ENCODE results near the gene TRIM24.

Gene TRIM24

GRCh38 chr7:138584283-138584682 lies 124.2 kb downstream of the TRIM24 start:
- DNase-seq = no peak

DNA sequence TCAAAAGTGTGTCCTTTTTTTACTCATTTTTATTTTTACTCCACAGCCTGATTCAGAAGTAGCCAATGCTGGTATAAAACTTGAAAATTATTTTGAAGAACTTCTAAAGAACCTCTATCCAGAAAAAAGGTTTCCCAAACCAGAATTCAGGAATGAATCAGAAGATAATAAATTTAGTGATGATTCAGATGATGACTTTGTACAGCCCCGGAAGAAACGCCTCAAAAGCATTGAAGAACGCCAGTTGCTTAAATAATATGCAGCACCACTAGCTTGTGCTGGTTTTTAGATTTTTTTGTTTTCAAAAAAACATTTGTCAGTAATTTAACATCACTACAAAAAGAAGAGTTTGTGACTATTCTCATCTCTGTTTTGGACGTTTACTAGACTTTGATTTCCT lies 124.6 kb downstream of the TRIM24 start:
- DNase-seq = no peak

- no peak for DNase-seq
Measured at GRCh38 chr7:138585283-138585993, 125.4 kb downstream of the TRIM24 start.

GRCh38 chr7:138587485-138587884 lies 127.4 kb downstream of the TRIM24 start:
- no peak for DNase-seq

GRCh38 chr7:138588986-138589385 lies 128.9 kb downstream of the TRIM24 start:
- no peak for DNase-seq

GRCh38 chr7:138590154-138590553 lies 130.1 kb downstream of the TRIM24 start:
- DNase-seq = no peak

DNA sequence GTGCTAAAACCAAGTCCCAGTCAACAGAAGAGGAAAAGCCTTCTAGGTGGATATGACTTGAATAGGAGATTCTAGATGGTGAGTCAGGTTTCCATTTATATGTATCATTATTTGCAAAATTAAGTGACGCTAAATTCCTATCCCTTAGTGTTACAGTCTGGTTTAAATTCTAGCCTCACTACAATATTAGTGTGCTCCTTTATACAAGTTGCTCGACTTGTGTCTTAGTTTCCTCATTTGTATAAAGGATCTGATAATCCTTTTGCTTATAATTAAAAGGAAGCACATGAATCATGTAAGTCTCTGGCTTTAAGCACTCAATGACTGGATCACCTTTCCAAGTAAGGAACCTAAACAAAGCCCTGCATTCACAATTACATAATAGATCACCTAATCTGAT lies 135.4 kb downstream of the TRIM24 start:
- no peak for DNase-seq

DNA sequence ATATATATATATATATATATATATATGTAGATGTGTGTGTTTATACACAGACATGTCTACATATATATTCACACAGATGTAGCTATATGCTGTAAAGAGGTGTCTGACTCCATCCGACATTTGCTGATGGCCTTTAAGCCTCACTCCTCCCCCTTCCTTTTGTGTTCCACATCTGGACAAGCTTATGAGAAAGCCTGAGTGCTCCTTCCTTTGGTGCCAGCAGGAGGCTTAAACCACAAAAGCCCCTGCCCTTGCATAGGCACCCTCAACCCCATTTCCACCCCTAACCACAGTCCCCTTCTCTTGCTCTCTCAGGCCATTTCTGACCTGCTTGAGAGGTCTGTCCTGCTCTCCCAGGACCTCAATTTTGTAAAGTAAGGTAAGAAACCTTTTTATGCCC lies 142.4 kb downstream of the TRIM24 start:
- DNase-seq = no peak

- DNase-seq = no peak
Measured at GRCh38 chr7:138603549-138604318, 143.7 kb downstream of the TRIM24 start.

DNA sequence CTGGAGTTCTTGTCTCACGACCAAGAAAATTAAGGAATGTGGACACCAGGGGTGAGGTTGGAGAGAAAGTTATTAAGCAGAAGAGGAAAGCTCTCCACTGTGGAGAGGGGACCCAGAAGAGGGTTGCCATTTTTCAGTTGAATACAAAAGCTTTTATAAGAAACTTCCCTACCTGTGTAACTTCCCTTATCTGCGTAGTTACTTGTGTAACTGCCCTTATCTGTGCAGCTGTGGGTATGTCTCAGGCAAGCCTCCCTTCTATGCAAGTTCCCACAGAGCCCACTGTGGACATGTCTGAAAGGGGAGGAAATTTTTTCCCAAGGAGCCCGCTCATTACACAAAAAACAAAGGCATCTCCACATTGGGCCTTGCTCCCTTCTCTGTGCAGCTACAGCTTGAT lies 146.2 kb downstream of the TRIM24 start:
- DNase-seq = no peak

GRCh38 chr7:138607216-138608126 lies 147.4 kb downstream of the TRIM24 start:
- DNase-seq = no peak

DNA sequence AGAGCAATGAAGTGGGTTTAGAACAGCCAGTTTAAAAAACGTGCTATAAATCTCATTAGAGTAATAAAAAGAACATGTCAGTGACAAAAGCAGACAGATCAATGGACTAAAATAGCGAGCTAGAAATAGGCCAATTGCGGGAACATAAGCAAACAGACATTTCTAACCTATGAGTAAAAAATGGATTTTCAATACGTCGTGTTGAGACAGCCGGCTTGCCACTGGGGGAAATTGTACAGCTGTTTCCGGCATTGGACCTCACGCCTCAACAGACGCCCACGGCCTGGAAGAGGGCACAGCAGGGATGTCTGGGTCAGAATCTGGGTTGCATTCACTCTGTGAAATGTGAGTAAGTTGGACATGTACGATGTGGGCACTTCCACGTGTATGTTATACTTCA lies 148.2 kb downstream of the TRIM24 start:
- peak; percentile 32 for DNase-seq

- DNase-seq = no peak
Measured at GRCh38 chr7:138610671-138611170, 150.7 kb downstream of the TRIM24 start.

- DNase-seq = no peak
Measured at GRCh38 chr7:138613630-138614029, 153.6 kb downstream of the TRIM24 start.

GRCh38 chr7:138616085-138616484 lies 156.0 kb downstream of the TRIM24 start:
- no peak for DNase-seq

DNA sequence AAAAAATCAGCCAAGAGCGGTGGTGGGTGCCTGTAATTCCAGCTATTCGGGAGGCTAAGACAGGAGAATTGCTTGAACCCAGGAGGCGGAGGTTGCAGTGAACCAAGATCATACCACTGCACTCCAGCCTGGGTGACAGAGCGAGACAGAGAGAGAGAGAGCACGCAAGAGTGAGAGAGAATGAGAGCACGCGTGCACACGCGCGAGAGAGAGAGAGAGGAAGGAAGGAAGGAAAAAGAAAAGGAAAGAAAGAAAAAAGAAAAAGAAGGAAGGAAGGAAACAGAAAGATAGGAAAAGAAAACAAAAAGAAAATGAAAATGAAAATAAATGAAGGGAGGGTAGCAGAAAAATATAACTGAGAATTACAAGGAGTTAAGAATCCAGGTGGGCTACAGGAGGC lies 158.4 kb downstream of the TRIM24 start:
- DNase-seq = no peak

DNA sequence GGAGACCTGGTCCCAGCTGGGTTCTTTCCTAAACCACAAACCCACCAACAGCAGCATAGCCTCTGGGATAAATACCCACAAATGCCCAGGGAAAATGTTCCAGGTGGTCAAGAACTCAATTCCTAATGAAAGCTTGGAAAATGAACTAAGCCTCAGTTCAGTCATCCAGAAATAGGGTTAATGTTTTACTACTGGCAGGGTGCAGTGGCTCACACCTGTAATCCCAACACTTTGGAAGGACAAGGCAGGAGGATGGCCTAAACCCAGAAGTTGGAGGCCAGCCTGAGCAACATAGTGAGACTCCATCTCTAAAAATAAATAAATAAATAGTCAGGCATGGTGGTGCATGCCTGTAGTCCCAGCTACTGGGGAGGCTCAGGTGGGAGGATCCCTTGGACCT lies 158.9 kb downstream of the TRIM24 start:
- DNase-seq = no peak

DNA sequence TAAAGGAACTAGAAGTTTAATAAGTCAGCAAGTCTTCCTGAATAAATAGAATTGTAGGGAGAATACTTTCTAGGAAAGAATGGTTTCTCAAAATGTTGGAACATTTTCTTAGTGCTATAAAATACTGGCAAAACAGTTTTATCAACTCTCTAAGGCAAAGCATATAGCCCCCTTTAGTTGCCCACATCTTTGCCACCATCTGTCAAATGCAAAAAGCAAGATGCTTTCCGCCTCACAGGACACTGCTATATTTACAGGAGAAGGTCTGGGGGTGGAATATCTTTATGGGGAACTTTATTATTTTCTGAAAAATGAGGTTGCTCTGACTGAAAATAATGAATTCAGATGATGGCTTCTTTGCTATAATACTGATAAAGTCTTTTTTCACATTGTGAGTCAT lies 162.8 kb downstream of the TRIM24 start:
- no peak for DNase-seq

DNA sequence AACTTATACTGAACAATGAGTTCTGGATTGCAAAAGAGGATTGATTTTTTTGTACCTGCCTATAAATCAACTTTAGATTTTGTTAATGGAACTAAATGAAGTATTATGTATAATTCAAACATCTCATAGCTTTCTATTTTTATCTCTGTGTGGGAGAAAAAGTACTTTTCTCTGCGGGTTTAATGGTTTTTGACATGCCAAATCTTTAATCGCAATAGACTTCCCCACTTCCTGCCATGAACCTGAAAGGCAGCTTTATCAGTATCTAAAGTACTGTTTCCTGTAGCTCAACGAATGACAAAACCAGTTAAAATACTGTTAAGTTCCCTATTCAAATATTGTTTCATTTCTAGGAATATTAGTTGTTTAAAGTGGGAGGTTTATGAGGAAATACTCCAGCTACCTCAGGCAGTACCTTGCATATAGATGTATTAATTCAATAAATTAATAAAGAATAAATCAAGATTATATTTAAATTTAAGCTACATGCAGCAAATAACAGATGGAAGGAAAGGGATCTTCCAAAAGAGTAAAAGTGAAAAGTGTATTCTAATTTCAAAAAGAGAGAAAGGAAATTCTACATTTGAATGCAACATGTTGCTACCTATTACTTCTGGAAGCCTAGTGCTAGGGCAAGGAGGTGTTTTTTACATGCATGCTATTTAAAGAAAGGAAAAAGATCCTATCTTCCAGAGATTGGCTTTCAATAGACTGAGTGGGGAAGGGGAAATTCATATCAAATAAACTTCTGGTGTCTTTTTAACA lies 165.2 kb downstream of the TRIM24 start:
- no peak for DNase-seq

GRCh38 chr7:138625849-138626230 lies 165.8 kb downstream of the TRIM24 start:
- no peak for DNase-seq

GRCh38 chr7:138626846-138627245 lies 166.8 kb downstream of the TRIM24 start:
- DNase-seq = no peak

DNA sequence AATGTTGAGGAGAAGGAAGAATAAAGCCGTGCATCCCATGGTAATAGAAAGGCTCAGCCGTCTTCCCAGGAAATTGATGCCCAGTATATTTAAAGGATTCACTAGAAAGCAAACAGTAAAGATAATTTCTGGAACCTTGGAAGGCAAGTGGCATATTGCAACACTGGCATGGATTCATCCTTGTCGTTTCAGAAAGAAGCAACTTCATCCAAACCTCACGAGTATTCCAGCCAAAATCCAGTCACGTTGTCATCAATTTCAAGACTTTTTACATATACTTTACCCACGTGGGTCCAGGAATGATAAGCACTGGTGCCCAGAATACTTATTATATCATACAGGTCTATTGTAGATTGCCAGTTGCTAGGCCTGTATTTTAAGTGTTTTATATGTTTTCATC lies 167.3 kb downstream of the TRIM24 start:
- DNase-seq = no peak

All from stimulated activated CD4-positive, alpha-beta T cell treated with anti-CD3 and anti-CD28 coated beads, Interleukin-15, amount 100 ng/mL, for 24 hours (primary cell).